HCT116 (cell line): Measurements from ENCODE around the gene C5orf46. TPM values are rescaled to one million over a fixed set of nuclear protein-coding genes. Genes with fewer than 3 reads are reported as not detected.

ENCODE experiments used
- ATAC-seq: fragments of 200-7000 bp; cut with Tn5 transposase; 2 replicates; pipeline ENCODE4 v1.9.1; 2020; ENCODE audit warnings: mild to moderate bottlenecking, moderate library complexity
- BruUV-seq: library from RNA; stranded (reverse); fragments of 400-500 nt; replicated peaks from 2 replicates; lab custom pipeline; 2021; lab: Mats Ljungman, UMichigan
- CTCF ChIA-PET: fragments of 300-600 bp; sonication (Branson Sonifier 250); formaldehyde crosslinking; loops from one replicate; lab custom pipeline; 2021; ENCODE audit warnings: antibody characterized with exemption; lab: Charles Lee
- POLR2A ChIA-PET: fragments of 300-600, 350-600 bp; sonication (Branson Sonifier 250); formaldehyde crosslinking; loops from one replicate; lab custom pipeline; 2021; ENCODE audit warnings: antibody characterized with exemption; lab: Charles Lee
- RAD21 ChIA-PET, 2 experiments: fragments of 300-600 bp; sonication (Branson Sonifier 250); formaldehyde crosslinking; loops; one replicate each; lab custom pipeline; 2023; ENCODE audit warnings: low total read pairs in 2 of 2; ENCODE audit not compliant: uncharacterized antibody in 2 of 2, unreplicated experiment in 2 of 2, low non-redundant PET in 1 of 2; lab: Charles Lee
- DNase-seq: peaks from one replicate; pipeline ENCODE4 v3.0.0-alpha.2; 2010; ENCODE audit warnings: low read depth, low spot score
- H2AFZ ChIP-seq: fragments of 200-600 bp; shearing (Covaris generic), sonication (generic); 2 replicates; pipeline ENCODE4 v1.6.1; 2017; ENCODE audit warnings: low read depth, mixed run types, mixed read lengths, antibody characterized with exemption, low read length; ENCODE audit not compliant: poor library complexity, severe bottlenecking
- H3K27ac ChIP-seq: 2 replicates; pipeline ENCODE4 v1.5.1; 2012; ENCODE audit warnings: low read depth, low read length
- H3K27me3 ChIP-seq: fragments of 200-600 bp; sonication (generic); 2 replicates; pipeline ENCODE4 v1.6.1; 2016; ENCODE audit warnings: mixed run types, low read length, mixed read lengths; ENCODE audit not compliant: insufficient read depth
- H3K36me3 ChIP-seq, 2 experiments: fragments of 200-500 bp in 1 of 2; fragments of 200-600 bp in 1 of 2; sonication (Bioruptor generic) in 1 of 2; sonication (generic) in 1 of 2; 2 replicates each; pipeline versions ENCODE4 v1.5.1 to v1.6.1; 2014 to 2016; ENCODE audit warnings: low read length in 2 of 2, inconsistent platforms in 1 of 2, mixed read lengths in 1 of 2, mixed run types in 1 of 2; ENCODE audit not compliant: insufficient read depth in 2 of 2, control insufficient read depth in 1 of 2
- H3K4me1 ChIP-seq, 2 experiments: fragments of 200-600 bp in 1 of 2; sonication (generic) in 1 of 2; 2 replicates each; pipeline versions ENCODE4 v1.5.1 to v1.6.1; 2012 to 2017; ENCODE audit warnings: low read length in 2 of 2, inconsistent platforms in 1 of 2, mild to moderate bottlenecking in 1 of 2, mixed read lengths in 1 of 2, mixed run types in 1 of 2, moderate library complexity in 1 of 2; ENCODE audit not compliant: insufficient read depth in 2 of 2, control insufficient read depth in 1 of 2
- H3K4me2 ChIP-seq: fragments of 200-600 bp; sonication (generic); 2 replicates; pipeline ENCODE4 v1.6.1; 2017; ENCODE audit warnings: mixed run types, low read length, mixed read lengths
- H3K4me3 ChIP-seq, 2 experiments: fragments of 200-600 bp in 1 of 2; sonication (generic) in 1 of 2; replicated peaks in 1 of 2; 2 replicates each; pipeline ENCODE4 v1.5.1; 2011 to 2016; ENCODE audit warnings: low read length in 2 of 2, control low read depth in 1 of 2, low read depth in 1 of 2, mild to moderate bottlenecking in 1 of 2, mixed read lengths in 1 of 2, mixed run types in 1 of 2
- H3K79me2 ChIP-seq: fragments of 200-600 bp; sonication (generic); 2 replicates; pipeline ENCODE4 v1.6.1; 2017; ENCODE audit warnings: mild to moderate bottlenecking, mixed run types, low read length, moderate library complexity, mixed read lengths; ENCODE audit not compliant: insufficient read depth
- H3K9ac ChIP-seq: fragments of 200-600 bp; sonication (generic); 2 replicates; pipeline ENCODE4 v1.6.1; 2016; ENCODE audit warnings: low read length, mixed read lengths
- H3K9me2 ChIP-seq: fragments of 200-600 bp; sonication (generic), shearing (Covaris generic); 2 replicates; pipeline ENCODE4 v1.6.1; 2017; ENCODE audit warnings: mixed run types, mild to moderate bottlenecking, moderate library complexity; ENCODE audit not compliant: insufficient read depth
- H3K9me3 ChIP-seq, 2 experiments: fragments of 200-500 bp in 1 of 2; fragments of 200-600 bp in 1 of 2; sonication (Bioruptor generic) in 1 of 2; sonication (generic) in 1 of 2; 2 replicates each; pipeline ENCODE4 v1.6.1; 2014 to 2017; ENCODE audit warnings: low read length in 2 of 2, mixed read lengths in 2 of 2, inconsistent platforms in 1 of 2, low read depth in 1 of 2, mild to moderate bottlenecking in 1 of 2, mixed run types in 1 of 2, moderate library complexity in 1 of 2; ENCODE audit not compliant: control insufficient read depth in 1 of 2, insufficient read depth in 1 of 2
- H4K20me1 ChIP-seq: fragments of 200-600 bp; sonication (generic), shearing (Covaris generic); 2 replicates; pipeline ENCODE4 v1.6.1; 2017; ENCODE audit warnings: mixed run types, mild to moderate bottlenecking, moderate library complexity; ENCODE audit not compliant: insufficient read depth
- EGR1 ChIP-seq: IDR thresholded peaks from 2 replicates; pipeline ENCODE4 v1.6.1; 2012; ENCODE audit warnings: low read depth
- POLR2AphosphoS5 ChIP-seq: IDR thresholded peaks from 2 replicates; pipeline ENCODE4 v1.6.1; 2011; ENCODE audit warnings: mild to moderate bottlenecking, low read depth, low read length, moderate library complexity
- SIN3A ChIP-seq: IDR thresholded peaks from 2 replicates; pipeline ENCODE4 v1.6.1; 2012; ENCODE audit warnings: low read depth
- intact Hi-C: fragments of 100-400 bp; cut with micrococcal nuclease; formaldehyde crosslinking; loops from 2 replicates; pipeline ENCODE4 v1.10.0; 2022
- total RNA-seq: library from RNA; stranded (reverse); gene quantifications from one replicate; pipeline ENCODE4 v1.2.1, GENCODE V29; 2021; ENCODE audit not compliant: unreplicated experiment
- TF ChIP-seq, protein P1 (sequence below), 3 experiments: fragments of 200-600 bp in 1 of 3; sonication (generic) in 1 of 3; IDR thresholded peaks in 2 of 3; conservative IDR thresholded peaks in 1 of 3; 2 replicates each; pipeline ENCODE4 v1.5.1; 2012 to 2017; ENCODE audit warnings: low read depth in 2 of 3, low read length in 2 of 3, antibody characterized with exemption in 1 of 3, borderline replicate concordance in 1 of 3, control low read depth in 1 of 3, mild to moderate bottlenecking in 1 of 3, mixed read lengths in 1 of 3, mixed run types in 1 of 3, moderate library complexity in 1 of 3; ENCODE audit not compliant: insufficient read depth in 1 of 3
- TF ChIP-seq, protein P2 (sequence below): IDR thresholded peaks from 2 replicates; pipeline ENCODE4 v1.6.1; 2012; ENCODE audit warnings: low read depth

The C5orf46 gene
- total RNA-seq, 1 experiment from 2014 or later: not detected

DNA sequence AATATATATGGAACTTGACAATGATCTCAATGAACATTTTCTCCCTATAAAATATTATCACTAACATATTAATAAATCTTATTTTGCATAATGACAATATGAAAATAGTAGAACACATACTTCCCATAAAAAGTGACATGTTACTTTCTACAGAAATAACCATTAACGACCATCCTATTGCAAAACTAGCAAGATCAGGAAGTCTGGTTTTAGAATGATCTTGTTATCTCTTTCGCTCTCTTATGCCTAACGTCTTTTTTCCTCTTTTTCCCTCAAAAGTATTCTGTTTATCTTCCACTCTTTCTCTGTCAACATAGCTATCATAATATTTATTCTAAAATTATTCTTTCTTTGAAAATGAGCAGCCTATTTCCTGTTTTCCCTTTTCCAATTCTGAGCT, 21.6 kb upstream of the C5orf46 start (continued):
- no peak for TF ChIP-seq EGR1
- no peak for TF ChIP-seq POLR2AphosphoS5
- TF ChIP-seq SIN3A: no peak
- TF ChIP-seq, protein P1, sequence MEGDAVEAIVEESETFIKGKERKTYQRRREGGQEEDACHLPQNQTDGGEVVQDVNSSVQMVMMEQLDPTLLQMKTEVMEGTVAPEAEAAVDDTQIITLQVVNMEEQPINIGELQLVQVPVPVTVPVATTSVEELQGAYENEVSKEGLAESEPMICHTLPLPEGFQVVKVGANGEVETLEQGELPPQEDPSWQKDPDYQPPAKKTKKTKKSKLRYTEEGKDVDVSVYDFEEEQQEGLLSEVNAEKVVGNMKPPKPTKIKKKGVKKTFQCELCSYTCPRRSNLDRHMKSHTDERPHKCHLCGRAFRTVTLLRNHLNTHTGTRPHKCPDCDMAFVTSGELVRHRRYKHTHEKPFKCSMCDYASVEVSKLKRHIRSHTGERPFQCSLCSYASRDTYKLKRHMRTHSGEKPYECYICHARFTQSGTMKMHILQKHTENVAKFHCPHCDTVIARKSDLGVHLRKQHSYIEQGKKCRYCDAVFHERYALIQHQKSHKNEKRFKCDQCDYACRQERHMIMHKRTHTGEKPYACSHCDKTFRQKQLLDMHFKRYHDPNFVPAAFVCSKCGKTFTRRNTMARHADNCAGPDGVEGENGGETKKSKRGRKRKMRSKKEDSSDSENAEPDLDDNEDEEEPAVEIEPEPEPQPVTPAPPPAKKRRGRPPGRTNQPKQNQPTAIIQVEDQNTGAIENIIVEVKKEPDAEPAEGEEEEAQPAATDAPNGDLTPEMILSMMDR (IDR thresholded peaks at IDR 0.05 in 2 of 3, conservative IDR thresholded peaks at IDR 0.05 in 1 of 3; ENCODE audit: borderline replicate concordance in 1 of 3, insufficient read depth in 1 of 3, low read depth in 2 of 3, low read length in 2 of 3): no peak

DNA sequence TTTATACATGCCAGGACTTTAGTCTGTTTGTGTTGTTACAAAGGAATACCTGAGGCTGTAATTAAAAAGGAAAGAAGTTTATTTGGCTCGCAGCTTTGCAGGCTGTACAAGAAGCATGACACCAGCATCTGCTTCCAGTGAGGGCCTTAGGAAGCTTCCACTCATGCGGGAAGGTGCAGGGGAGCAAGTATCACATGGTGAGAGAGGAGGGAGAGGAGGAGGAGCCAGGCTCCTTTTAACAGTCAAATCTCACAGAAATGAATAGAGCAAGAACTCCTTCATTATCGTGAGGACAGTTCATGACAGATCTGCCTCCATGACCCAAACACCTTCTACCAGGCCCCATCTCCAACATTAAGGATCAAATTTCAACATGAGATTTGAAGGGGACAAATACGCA, 18.7 kb upstream of the C5orf46 start:
- Histone ChIP-seq H3K79me2 (no peaks in the 10 kb centered on the region), H3K27ac (no peak overlapping the region), H3K27me3 (0 out of 2 replicates have a peak, but pooled peaks cover 2% of the 10 kb centered on the region), H3K36me3 (no peaks in the 10 kb centered on the region), H3K4me3 (no peak overlapping the region), H3K9me3 (no peaks in the 10 kb centered on the region), H3K9ac (no peak overlapping the region), H4K20me1 (no peaks in the 10 kb centered on the region), H3K9me2 (no peaks in the 10 kb centered on the region), H3K4me1 (no peaks in the 10 kb centered on the region), H2AFZ (no peak overlapping the region), H3K4me2 (no peak overlapping the region)
- ATAC-seq (no peak), DNase-seq (no peak)
- ChIA-PET RAD21 (no interaction called here), POLR2A (no interaction called here), CTCF (no interaction called here)
- TF ChIP-seq, protein P2, sequence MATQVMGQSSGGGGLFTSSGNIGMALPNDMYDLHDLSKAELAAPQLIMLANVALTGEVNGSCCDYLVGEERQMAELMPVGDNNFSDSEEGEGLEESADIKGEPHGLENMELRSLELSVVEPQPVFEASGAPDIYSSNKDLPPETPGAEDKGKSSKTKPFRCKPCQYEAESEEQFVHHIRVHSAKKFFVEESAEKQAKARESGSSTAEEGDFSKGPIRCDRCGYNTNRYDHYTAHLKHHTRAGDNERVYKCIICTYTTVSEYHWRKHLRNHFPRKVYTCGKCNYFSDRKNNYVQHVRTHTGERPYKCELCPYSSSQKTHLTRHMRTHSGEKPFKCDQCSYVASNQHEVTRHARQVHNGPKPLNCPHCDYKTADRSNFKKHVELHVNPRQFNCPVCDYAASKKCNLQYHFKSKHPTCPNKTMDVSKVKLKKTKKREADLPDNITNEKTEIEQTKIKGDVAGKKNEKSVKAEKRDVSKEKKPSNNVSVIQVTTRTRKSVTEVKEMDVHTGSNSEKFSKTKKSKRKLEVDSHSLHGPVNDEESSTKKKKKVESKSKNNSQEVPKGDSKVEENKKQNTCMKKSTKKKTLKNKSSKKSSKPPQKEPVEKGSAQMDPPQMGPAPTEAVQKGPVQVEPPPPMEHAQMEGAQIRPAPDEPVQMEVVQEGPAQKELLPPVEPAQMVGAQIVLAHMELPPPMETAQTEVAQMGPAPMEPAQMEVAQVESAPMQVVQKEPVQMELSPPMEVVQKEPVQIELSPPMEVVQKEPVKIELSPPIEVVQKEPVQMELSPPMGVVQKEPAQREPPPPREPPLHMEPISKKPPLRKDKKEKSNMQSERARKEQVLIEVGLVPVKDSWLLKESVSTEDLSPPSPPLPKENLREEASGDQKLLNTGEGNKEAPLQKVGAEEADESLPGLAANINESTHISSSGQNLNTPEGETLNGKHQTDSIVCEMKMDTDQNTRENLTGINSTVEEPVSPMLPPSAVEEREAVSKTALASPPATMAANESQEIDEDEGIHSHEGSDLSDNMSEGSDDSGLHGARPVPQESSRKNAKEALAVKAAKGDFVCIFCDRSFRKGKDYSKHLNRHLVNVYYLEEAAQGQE: no peak
- no peak for TF ChIP-seq EGR1
- intact Hi-C loops: no loop called here
- BruUV-seq: no TSS peak
